GM12873 (cell line): Measurements from ENCODE around the gene ADAMTSL2.

ENCODE experiments used
- CTCF ChIP-seq: IDR thresholded peaks from 2 replicates; pipeline ENCODE4 v1.5.1; 2012; ENCODE audit warnings: low read depth, mild to moderate bottlenecking, moderate library complexity, low read length, control low read depth; ENCODE audit not compliant: insufficient read depth; ENCODE audit errors: missing control alignments

Gene ADAMTSL2

DNA sequence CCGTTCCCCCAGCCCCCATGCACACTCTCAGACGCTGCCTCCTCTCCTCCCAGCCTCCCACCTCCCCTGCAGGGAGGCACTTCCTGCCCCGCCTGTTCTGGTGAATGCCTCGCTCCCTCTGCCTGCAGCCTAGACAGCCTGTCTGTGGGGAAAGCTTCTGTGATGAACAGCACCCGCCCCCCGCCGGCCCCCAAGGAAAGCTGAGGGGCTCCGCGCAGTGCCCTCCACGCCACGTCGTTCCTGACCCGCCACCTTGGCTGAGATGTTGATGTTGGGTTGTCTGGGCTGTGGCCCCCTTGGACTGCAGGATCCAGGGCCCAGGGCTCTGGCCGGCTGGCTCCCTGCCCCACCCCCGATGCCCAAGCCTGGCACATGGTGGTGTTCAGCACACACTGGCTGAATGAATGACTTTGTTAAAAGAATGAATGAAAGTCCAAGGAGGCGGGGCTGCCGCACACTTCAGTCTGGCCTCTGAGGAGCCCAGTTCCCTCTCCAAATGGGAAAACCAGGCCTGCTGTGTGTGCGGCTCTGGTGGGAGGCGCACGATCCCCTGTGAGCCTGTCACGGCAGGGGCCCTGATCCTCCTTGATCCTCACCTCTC, 7.7 kb upstream of the ADAMTSL2 start:
- TF ChIP-seq CTCF = no peak

DNA sequence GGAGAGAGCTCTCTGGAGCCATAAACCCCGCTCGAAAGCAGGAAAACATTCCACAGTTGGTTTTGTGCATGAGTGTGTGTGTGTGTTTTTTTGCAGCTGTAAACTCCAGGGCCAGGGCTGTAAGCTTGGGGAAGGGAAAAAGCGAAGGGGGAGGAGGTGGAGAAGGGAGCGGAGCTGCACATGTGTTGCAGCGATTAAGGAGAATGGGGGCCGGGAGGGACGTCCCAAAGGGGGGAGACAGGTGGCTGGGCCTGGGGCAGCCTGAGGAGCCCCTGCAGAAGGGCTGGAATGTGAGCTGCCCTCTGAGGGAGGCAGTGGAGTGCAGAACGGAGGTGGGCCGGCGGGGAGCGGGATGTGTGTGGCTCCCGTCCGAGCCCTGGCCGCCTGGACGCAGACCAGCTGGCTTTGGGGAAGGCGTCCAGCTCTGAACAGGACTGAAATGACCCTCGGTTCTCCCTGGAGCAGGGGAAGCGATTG, 7.0 kb upstream of the ADAMTSL2 start:
- TF ChIP-seq CTCF = no peak

- no peak for TF ChIP-seq CTCF
Observed at GRCh38 chr9:133528001-133528875, 6.3 kb upstream of the ADAMTSL2 start.

DNA sequence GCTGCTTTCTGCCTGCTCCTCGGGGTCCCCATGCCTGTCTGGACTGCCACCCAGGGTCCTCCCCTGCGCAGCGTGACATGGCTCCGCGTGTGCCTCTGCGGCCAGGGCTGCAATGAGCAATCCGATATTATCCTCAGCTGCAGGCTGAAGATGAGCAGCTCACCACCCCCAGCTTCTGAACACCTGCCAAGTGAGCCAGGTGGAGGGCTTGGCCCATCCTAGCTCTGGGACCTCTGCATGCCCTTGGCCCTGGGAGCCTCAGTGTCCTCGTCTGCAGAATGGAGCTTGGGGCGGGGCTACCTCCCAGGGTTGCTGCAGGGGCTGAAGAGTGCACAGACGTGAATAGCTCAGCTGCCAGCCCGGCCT, 5.6 kb upstream of the ADAMTSL2 start:
- no peak for TF ChIP-seq CTCF

DNA sequence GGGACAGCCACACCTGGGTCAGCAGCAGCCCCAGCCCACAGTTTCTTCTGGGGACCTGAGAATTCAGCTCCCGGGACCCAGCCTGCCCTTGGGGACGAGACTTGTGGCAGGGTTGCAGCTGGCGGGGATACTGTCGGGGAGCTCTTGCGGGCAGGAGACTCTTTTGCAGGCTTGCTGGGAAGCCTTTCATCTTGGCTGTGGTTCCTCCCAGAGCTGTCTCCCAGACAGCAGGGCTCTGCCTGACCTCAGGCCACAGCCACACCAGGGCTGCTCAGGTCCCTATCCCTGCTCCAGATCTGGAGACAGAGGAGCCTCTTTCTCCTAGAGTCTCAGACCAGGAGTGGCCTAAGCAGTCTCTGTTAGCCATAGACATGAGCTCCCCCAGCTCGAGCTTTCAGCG, 5.0 kb upstream of the ADAMTSL2 start:
- TF ChIP-seq CTCF = no peak

DNA sequence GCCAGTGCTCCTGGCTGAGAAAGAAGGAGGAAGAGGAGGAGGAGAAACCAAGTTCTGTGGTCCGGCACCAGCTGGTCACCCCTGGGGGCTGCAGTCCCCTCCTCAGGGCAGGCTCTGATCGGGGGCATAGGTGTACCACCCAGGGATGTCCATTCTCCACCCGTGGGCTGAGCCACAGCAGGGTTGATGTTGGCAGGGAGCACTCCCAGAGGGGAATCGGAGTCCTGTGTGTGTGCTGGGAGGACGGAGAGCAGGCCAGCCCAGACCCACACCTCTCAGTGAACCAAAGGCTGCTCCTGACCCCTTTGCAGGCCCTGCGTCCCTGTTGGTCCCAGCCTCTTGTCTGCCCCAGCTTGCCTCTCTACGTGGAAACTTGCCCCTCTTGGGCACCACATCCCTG, 4.6 kb upstream of the ADAMTSL2 start:
- no peak for TF ChIP-seq CTCF

DNA sequence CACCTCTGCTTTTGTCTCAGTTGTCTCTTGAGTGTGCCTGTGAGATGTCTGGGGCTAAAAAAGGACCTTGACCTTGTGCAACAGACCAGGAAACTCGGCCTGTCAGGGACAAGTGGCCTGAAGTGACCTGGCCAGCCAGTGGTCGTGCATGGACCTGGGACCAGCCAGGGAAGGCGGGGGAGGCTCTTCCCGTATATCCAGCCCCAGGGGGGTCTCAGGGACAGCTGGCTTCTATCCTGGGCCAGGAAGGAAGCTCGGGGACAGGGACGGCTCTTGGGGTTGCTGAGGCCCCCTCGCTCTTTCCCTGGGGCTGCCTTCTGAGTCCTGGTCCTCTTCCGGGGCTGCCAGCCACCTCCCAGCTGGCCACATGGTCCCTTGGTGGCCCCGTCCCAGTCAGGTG, 3.2 kb upstream of the ADAMTSL2 start:
- no peak for TF ChIP-seq CTCF
